ENCODE data around the gene RARRES2. TPM values are rescaled to one million over a fixed set of nuclear protein-coding genes. Genes with fewer than 3 reads are reported as not detected.

RARRES2 gene
- total RNA-seq, 1 donor from 2014 or later = 144 TPM

DNA sequence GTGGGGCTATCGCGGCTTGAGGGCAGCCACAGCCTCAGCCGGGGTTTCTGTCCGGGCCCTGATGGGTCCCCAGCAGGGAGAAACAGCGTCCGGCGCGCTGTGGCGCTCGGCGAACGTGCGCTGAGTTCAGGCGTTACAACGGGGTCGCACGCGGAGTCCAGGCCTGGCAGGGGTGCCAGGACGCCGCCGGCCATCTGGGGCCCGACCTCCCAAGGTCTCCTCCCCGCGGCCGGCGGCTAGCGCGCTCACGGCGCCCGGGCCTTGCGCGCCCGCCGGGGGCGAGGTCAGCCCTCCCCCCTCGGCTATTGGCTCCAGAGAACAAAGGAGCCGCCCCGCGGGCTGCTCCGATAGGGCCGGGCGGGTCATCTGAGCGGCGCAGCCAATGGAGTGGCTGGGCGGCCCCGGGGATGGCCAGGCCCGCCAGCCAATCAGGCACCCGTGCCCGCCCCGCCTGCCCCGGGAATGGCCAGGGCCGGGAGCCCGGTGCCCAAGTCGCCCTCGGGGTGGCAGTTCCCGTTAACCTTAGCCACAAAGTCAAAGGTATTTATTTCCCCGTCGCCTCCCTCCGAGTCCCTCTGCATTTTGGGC is 37.5 kb upstream of the RARRES2 start, which contains the start of gene ZNF775:
TSS of gene ZNF775 (plus strand) at position 478 of the 588 bp plus-strand sequence. CDS start 9,141 bp downstream, outside the sequence.
- no peak for TF ChIP-seq CTCF (IDR thresholded peaks at IDR 0.05)
- DNase-seq (ENCODE audit: low spot score in 2 of 2) = peak; percentile 88 to 98
- Histone ChIP-seq H3K27ac (peak within 1 kb of the TSS; percentile 79 to 85), H3K27me3 (no peaks in the 10 kb centered on the region), H3K9me3 (no peaks in the 10 kb centered on the region), H3K36me3 (peaks cover 0 to 8% of the 10 kb centered on the region in 2 donors), H3K4me1 (peaks cover 0 to 6% of the 10 kb centered on the region in 2 donors), H3K4me3 (peak within 1 kb of the TSS; percentile 61 to 93)
- intact Hi-C loops (cut with DNase I) = loop anchor here (1.0 to 10.0 kb wide), 6 partner anchors 10 to 1114 kb away; partner anchors contain the start of genes ATP6V0E2, ZNF783 and ZNF862

DNA sequence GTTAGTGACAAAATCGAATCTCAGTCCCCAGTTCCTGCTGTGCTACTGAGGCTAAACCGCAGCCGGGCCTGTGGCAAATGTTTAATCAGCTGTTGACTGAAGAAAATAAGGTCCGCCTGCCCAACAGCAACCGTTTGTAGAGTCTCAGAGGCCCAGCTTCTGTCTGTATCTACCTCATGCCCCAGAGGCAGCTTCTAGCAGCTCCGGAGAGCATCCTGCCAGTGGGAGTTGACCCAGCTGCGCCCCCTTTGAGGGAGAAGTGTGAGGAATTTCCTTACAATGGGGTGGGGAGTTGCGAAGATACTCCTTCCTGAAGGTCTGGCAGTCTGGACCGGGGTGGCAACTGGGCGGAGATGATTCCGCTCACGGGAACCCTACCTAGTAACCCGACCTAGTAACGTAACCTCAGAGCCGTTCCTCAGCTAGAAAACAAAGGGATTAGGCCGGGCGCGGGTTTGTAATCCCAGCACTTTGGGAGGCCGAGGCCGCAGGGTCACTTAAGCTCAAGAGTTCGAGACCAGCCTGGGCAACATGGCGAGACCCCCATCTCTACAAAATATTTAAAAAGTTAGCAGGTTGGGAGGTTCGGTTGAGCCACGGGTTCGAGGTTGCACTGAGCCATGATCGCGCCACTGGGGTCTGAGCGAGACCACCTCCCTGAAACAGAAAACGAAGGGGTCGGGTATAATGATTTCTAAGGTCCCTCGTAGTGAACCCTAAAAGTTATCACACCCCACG is 36.9 kb upstream of the RARRES2 start:
- TF ChIP-seq CTCF (IDR thresholded peaks at IDR 0.05) = no peak
- Histone ChIP-seq H3K27ac (peak overlapping the region; percentile 63 to 79), H3K4me3 (peak overlapping the region; percentile 61 to 93), H3K9me3 (no peaks in the 10 kb centered on the region), H3K4me1 (peaks cover 0 to 6% of the 10 kb centered on the region in 2 donors), H3K36me3 (peaks cover 3 to 15% of the 10 kb centered on the region in 2 donors), H3K27me3 (no peaks in the 10 kb centered on the region)
- intact Hi-C loops (cut with DNase I) = loop anchor here (5.0 to 10.0 kb wide), 4 partner anchors 506 to 1113 kb away; partner anchors contain the start of genes ATP6V0E2, ZNF783 and ZNF862
- DNase-seq (ENCODE audit: low spot score in 2 of 2) = no peak

DNA sequence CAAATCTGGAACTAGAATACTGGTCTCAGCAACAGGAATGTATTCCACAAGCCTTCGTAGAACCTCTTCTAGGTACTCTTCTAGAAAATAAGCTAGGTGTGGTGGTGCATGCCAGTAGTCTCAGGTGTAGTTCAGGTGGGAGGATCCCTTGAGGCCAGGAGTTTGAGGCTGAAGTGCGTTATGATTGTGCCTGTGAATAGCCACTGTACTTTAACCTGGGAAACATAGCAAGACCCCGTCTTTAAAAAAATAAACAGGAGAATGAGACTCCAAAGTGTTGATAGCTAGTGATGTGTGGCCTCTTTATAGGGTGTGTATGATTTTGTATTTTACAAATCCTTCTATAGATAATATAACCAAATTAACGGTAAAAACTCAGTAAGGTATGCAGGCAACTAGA is 36.2 kb upstream of the RARRES2 start:
- DNase-seq (ENCODE audit: low spot score in 2 of 2) = no peak
- H3K4me1 ChIP-seq = peaks cover 0 to 6% of the 10 kb centered on the region in 2 donors
- intact Hi-C loops (cut with DNase I) = loop anchor here (5.0 to 10.0 kb wide), 4 partner anchors 505 to 1113 kb away; partner anchors contain the start of genes ATP6V0E2, ZNF783 and ZNF862
- no peak overlapping the region for H3K4me3 ChIP-seq
- H3K27ac ChIP-seq = no peak overlapping the region
- H3K9me3 ChIP-seq = no peaks in the 10 kb centered on the region
- no peak for TF ChIP-seq CTCF (IDR thresholded peaks at IDR 0.05)
- H3K36me3 ChIP-seq = peaks cover 9 to 21% of the 10 kb centered on the region in 2 donors
- H3K27me3 ChIP-seq = no peaks in the 10 kb centered on the region

GRCh38 chr7:150377196-150377595 is 35.8 kb upstream of the RARRES2 start:
- Histone ChIP-seq H3K4me3 (no peak overlapping the region), H3K4me1 (peaks cover 0 to 6% of the 10 kb centered on the region in 2 donors), H3K36me3 (peaks cover 14 to 26% of the 10 kb centered on the region in 2 donors), H3K27ac (no peak overlapping the region), H3K9me3 (no peaks in the 10 kb centered on the region), H3K27me3 (no peaks in the 10 kb centered on the region)
- no peak for TF ChIP-seq CTCF (IDR thresholded peaks at IDR 0.05)
- intact Hi-C loops (cut with DNase I) = loop anchor here (5.0 to 10.0 kb wide), 4 partner anchors 505 to 1112 kb away; partner anchors contain the start of genes ATP6V0E2, ZNF783 and ZNF862
- no peak for DNase-seq (ENCODE audit: low spot score in 2 of 2)

DNA sequence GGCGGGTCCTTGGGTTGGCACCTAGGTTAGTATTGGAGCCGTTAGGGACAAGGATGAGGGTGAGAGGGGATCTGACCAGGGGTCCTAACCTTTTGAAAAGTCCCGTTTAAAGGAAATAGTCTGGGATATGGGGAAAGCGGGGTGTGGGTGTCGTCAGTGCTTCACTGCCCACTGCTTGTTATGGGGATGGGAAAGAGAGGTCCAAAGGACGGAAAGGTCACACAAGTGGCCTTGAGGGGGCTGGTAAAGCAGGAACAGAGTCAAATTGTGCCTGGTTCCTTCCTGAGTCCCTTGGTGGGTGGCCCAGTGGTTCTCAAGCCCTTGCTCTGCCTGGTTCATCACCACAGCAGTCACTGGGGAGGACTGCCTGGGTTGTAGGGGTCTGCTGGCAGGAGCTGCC is 35.1 kb upstream of the RARRES2 start:
- Histone ChIP-seq H3K9me3 (no peaks in the 10 kb centered on the region), H3K4me3 (no peak overlapping the region), H3K27ac (no peak overlapping the region), H3K27me3 (no peaks in the 10 kb centered on the region), H3K36me3 (peaks cover 20 to 32% of the 10 kb centered on the region in 2 donors), H3K4me1 (peaks cover 0 to 6% of the 10 kb centered on the region in 2 donors)
- no peak for TF ChIP-seq CTCF (IDR thresholded peaks at IDR 0.05)
- intact Hi-C loops (cut with DNase I) = loop anchor here (5.0 to 10.0 kb wide), 4 partner anchors 504 to 1112 kb away; partner anchors contain the start of genes ATP6V0E2, ZNF783 and ZNF862
- no peak for DNase-seq (ENCODE audit: low spot score in 2 of 2)

Data from ascending aorta (tissue), 2 donors.